ENCODE data around the gene PTPN13.

Gene PTPN13

GRCh38 chr4:86819561-86819960 lies 225.4 kb downstream of the PTPN13 start:
- no peak for DNase-seq (ENCODE audit: low spot score)

GRCh38 chr4:86821151-86821550 lies 227.0 kb downstream of the PTPN13 start:
- DNase-seq (ENCODE audit: low spot score) = no peak

- no peak for DNase-seq (ENCODE audit: low spot score)
Observed at GRCh38 chr4:86822136-86822535, 228.0 kb downstream of the PTPN13 start.

GRCh38 chr4:86825511-86825910 lies 231.4 kb downstream of the PTPN13 start:
- DNase-seq (ENCODE audit: low spot score) = no peak

GRCh38 chr4:86831262-86832130 lies 237.4 kb downstream of the PTPN13 start:
- DNase-seq (ENCODE audit: low spot score) = no peak

GRCh38 chr4:86833615-86834014 lies 239.5 kb downstream of the PTPN13 start:
- no peak for DNase-seq (ENCODE audit: low spot score)

GRCh38 chr4:86834901-86835300 lies 240.8 kb downstream of the PTPN13 start:
- no peak for DNase-seq (ENCODE audit: low spot score)

- DNase-seq (ENCODE audit: low spot score) = no peak
Observed at GRCh38 chr4:86835677-86836076, 241.6 kb downstream of the PTPN13 start.

- peak; percentile 28 for DNase-seq (ENCODE audit: low spot score)
Observed at GRCh38 chr4:86837691-86838503, 243.8 kb downstream of the PTPN13 start.

- DNase-seq (ENCODE audit: low spot score) = no peak
Observed at GRCh38 chr4:86840858-86841257, 246.7 kb downstream of the PTPN13 start.

- no peak for DNase-seq (ENCODE audit: low spot score)
Observed at GRCh38 chr4:86841309-86841708, 247.2 kb downstream of the PTPN13 start.

GRCh38 chr4:86845593-86845992 lies 251.5 kb downstream of the PTPN13 start:
- no peak for DNase-seq (ENCODE audit: low spot score)

- DNase-seq (ENCODE audit: low spot score) = no peak
Observed at GRCh38 chr4:86846921-86847320, 252.8 kb downstream of the PTPN13 start.

- no peak for DNase-seq (ENCODE audit: low spot score)
Observed at GRCh38 chr4:86847571-86847970, 253.5 kb downstream of the PTPN13 start.

- no peak for DNase-seq (ENCODE audit: low spot score)
Observed at GRCh38 chr4:86848136-86848535, 254.0 kb downstream of the PTPN13 start.

GRCh38 chr4:86848732-86849619 lies 254.9 kb downstream of the PTPN13 start, which contains the start of gene SLC10A6:
SLC10A6 (minus strand) TSS chr4:86849384; CDS start chr4:86849115, 269 bp downstream.
- peak; percentile 20 for DNase-seq (ENCODE audit: low spot score)

GRCh38 chr4:86853209-86853608 lies 259.1 kb downstream of the PTPN13 start:
- no peak for DNase-seq (ENCODE audit: low spot score)

- no peak for DNase-seq (ENCODE audit: low spot score)
Observed at GRCh38 chr4:86855572-86855971, 261.5 kb downstream of the PTPN13 start.

GRCh38 chr4:86856896-86857295 lies 262.8 kb downstream of the PTPN13 start:
- DNase-seq (ENCODE audit: low spot score) = no peak

- no peak for DNase-seq (ENCODE audit: low spot score)
Observed at GRCh38 chr4:86857341-86858052, 263.4 kb downstream of the PTPN13 start.

All from Ammon's horn (tissue), 1 donor.